Astrocyte of the spinal cord (primary cell): ENCODE measurements around the gene KNL1.
A peak's percentile ranks its signal among the peaks of the same experiment; 100 is the strongest.

Experiments used
- DNase-seq: peaks from one replicate; pipeline ENCODE4 v3.0.0; 2011; ENCODE audit warnings: low read depth, low spot score
- H3K4me3 ChIP-seq: 2 replicates; pipeline ENCODE4 v1.5.1; 2011; ENCODE audit warnings: low read depth, mild to moderate bottlenecking, low read length, moderate library complexity
- CTCF ChIP-seq: IDR thresholded peaks from 2 replicates; pipeline ENCODE4 v1.5.1; 2012; ENCODE audit warnings: low read depth, mild to moderate bottlenecking, low read length, inconsistent platforms
- in situ Hi-C: cut with HindIII; loops from 2 replicates; pipeline ENCODE4 v1.10.0; 2017; ENCODE audit warnings: low sequenced_read_pairs

Gene KNL1

GRCh38 chr15:40684381-40684780, 90.3 kb downstream of the KNL1 start:
- TF ChIP-seq CTCF = no peak
- DNase-seq = no peak
- no peak overlapping the region for H3K4me3 ChIP-seq
- in situ Hi-C loops = no loop called here

GRCh38 chr15:40685376-40685775, 91.3 kb downstream of the KNL1 start:
- no peak for TF ChIP-seq CTCF
- no peak for DNase-seq
- in situ Hi-C loops = no loop called here
- H3K4me3 ChIP-seq = no peak overlapping the region

GRCh38 chr15:40688932-40689799, 95.1 kb downstream of the KNL1 start:
- no peak for TF ChIP-seq CTCF
- in situ Hi-C loops = no loop called here
- no peak for DNase-seq
- H3K4me3 ChIP-seq = no peak overlapping the region

- TF ChIP-seq CTCF = no peak
- in situ Hi-C loops = no loop called here
- DNase-seq = no peak
- H3K4me3 ChIP-seq = no peak overlapping the region
Measured at GRCh38 chr15:40691737-40692136, 97.7 kb downstream of the KNL1 start.

- in situ Hi-C loops = no loop called here
- no peak for DNase-seq
- H3K4me3 ChIP-seq = peak overlapping the region; percentile 98
- no peak for TF ChIP-seq CTCF
Measured at GRCh38 chr15:40693904-40694687, 100.0 kb downstream of the KNL1 start.

GRCh38 chr15:40694688-40695468, 100.8 kb downstream of the KNL1 start, which contains the start of gene RAD51:
TSS of gene RAD51 (plus strand) at chr15:40695174. CDS start at chr15:40698759, 3,585 bp downstream.
- peak; percentile 95 for DNase-seq
- peak within 1 kb of the TSS; percentile 98 for H3K4me3 ChIP-seq
- in situ Hi-C loops = no loop called here
- no peak for TF ChIP-seq CTCF
